Bronchial epithelial cell (primary cell): ENCODE data around the gene PCDHB3. TPM values are rescaled to one million over a fixed set of nuclear protein-coding genes. Genes with fewer than 3 reads are reported as not detected.
"Not testable (repeated sequence)": the region's sequence is repeated elsewhere in the genome, so short reads cannot be mapped to it uniquely, and the experiment has no call there.

Experiments
- DNase-seq: peaks from one replicate; pipeline ENCODE4 v3.0.0-alpha.2; 2010; ENCODE audit warnings: low read depth
- FAIRE-seq: peaks from 2 replicates; lab custom pipeline; 2011; peaks lifted over from hg19 to GRCh38; lab: Jason Lieb, UNC
- H3K27me3 ChIP-seq: 2 replicates; pipeline ENCODE4 v1.5.1; 2011; ENCODE audit warnings: low read length; ENCODE audit not compliant: control insufficient read depth, insufficient read depth
- H3K36me3 ChIP-seq: 2 replicates; pipeline ENCODE4 v1.5.1; 2011; ENCODE audit warnings: low read length; ENCODE audit not compliant: control insufficient read depth, insufficient read depth
- H3K4me3 ChIP-seq: 2 replicates; pipeline ENCODE4 v1.5.1; 2011; ENCODE audit warnings: mild to moderate bottlenecking, low read depth, low read length, control low read depth
- CTCF ChIP-seq: IDR thresholded peaks from 2 replicates; pipeline ENCODE4 v1.5.1; 2011; ENCODE audit warnings: mild to moderate bottlenecking, moderate library complexity, low read length, control low read depth, inconsistent platforms; ENCODE audit not compliant: insufficient read depth, severe bottlenecking
- total RNA-seq: library from RNA; depleted of rRNA; stranded (reverse); fragments of >200 nt; gene quantifications from 2 replicates; pipeline ENCODE4 v1.2.1, GENCODE V29; 2014

The PCDHB3 gene
- total RNA-seq, 1 donor from 2014 or later = under 0.01 TPM

- no peaks in the 10 kb centered on the region for H3K27me3 ChIP-seq
- H3K36me3 ChIP-seq = no peaks in the 10 kb centered on the region
- FAIRE-seq (no peak), DNase-seq (no peak)
- TF ChIP-seq CTCF = no peak
- no peak overlapping the region for H3K4me3 ChIP-seq
Observed at GRCh38 chr5:141105350-141105749, 5.1 kb downstream of the PCDHB3 start.

- FAIRE-seq = no peak
- Histone ChIP-seq H3K36me3 (no peaks in the 10 kb centered on the region), H3K4me3 (no peak overlapping the region), H3K27me3 (no peaks in the 10 kb centered on the region)
- no peak for DNase-seq
- TF ChIP-seq CTCF = no peak
Observed at GRCh38 chr5:141119250-141119649, 19.0 kb downstream of the PCDHB3 start.

GRCh38 chr5:141121563-141121962, 21.3 kb downstream of the PCDHB3 start, which contains the start of gene PCDHB4:
Gene PCDHB4 (plus strand): TSS chr5:141121818. CDS start chr5:141121999, 181 bp downstream.
- Histone ChIP-seq H3K27me3 (no peaks in the 10 kb centered on the region), H3K36me3 (no peaks in the 10 kb centered on the region), H3K4me3 (no peak within 1 kb of the TSS)
- FAIRE-seq (no peak), DNase-seq (no peak)
- TF ChIP-seq CTCF = no peak

- DNase-seq = no peak
- TF ChIP-seq CTCF = no peak
- no peaks in the 10 kb centered on the region for H3K27me3 ChIP-seq
- FAIRE-seq = no peak
- H3K4me3 ChIP-seq = no peak overlapping the region
- no peaks in the 10 kb centered on the region for H3K36me3 ChIP-seq
Observed at GRCh38 chr5:141121985-141122384, 21.7 kb downstream of the PCDHB3 start.

GRCh38 chr5:141123396-141124135, 23.3 kb downstream of the PCDHB3 start:
- FAIRE-seq, DNase-seq, H3K27me3 ChIP-seq, H3K4me3 ChIP-seq, H3K36me3 ChIP-seq: not testable (repeated sequence)

- no peaks in the 10 kb centered on the region for H3K36me3 ChIP-seq
- H3K27me3 ChIP-seq = no peaks in the 10 kb centered on the region
- no peak overlapping the region for H3K4me3 ChIP-seq
- no peak for FAIRE-seq
- DNase-seq = no peak
- no peak for TF ChIP-seq CTCF
Observed at GRCh38 chr5:141127305-141127704, 27.0 kb downstream of the PCDHB3 start.
